Measurements from ENCODE around the gene BCL6.
A peak's percentile ranks its signal among the peaks of the same experiment; 100 is the strongest.
"Not testable (repeated sequence)": the region's sequence is repeated elsewhere in the genome, so short reads cannot be mapped to it uniquely, and the experiment has no call there.

The BCL6 gene

GRCh38 chr3:187709155-187709554, 36.1 kb downstream of the BCL6 start:
- no peak for DNase-seq

DNA sequence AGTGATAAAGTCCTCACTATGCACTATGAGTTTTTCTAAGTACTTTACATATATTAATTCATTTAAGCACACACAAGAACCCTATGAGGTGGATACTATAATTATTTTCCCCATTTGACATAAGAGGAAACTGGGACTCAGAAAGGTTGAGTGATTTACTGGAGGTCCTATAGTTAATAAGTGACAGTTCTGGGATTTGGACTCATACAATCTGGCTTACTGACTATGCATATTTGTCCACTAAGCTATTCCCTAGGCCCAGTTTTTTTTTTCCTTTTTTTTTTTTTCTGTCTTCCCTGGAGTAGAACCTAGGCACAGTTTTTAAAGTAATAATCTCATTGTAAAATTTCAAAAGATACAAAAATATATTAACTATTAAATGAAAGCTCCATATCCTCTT, 36.6 kb downstream of the BCL6 start:
- DNase-seq, result no peak

- DNase-seq, result peak; percentile 68
These were observed 38.3 kb downstream of the BCL6 start for GRCh38 chr3:187706971-187707370.

DNA sequence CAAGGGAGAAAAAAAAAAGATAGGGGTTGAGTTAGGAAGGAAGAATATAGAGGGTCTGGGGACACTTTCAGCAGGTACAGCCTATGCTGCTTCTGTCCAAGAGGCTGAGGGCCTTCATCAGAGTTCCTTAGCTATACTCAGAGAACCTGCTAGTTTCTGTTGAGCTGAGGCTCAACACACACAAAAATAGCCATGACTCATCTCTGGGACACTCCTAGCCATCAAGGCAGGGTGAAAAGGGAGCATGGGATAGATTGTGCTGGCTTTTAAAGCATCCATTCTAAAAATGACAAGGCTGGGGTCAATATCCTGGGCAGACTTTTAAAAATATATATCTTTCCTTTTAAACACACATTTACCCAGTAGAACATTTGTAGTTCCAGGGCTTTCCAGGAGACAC, 40.1 kb downstream of the BCL6 start:
- no peak for DNase-seq

DNA sequence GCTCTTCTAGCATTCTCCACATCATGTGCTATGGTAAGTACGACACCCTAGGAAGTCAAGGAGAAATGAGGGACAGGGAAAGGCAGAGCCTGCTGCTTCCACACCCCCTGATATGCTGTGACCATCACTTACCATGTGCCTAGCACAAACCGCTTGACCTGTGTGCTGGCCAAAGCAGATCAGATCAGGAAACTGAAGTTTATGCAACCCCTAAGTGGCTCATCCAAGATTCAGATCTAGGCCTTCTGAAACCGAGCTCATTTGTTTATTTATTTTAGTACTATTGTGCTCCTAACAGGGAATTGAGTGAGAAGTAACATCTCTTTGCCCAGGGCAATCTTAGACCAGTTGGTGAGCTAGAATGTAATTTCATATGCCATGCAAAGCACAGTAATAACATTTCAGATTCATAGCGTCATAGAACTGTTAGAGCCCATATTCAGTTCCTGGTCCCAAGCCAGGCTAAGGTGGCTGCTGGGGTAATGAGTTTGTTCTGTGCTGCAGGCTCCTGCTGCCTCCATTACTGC, 42.7 kb downstream of the BCL6 start, which contains the start of gene RTP2:
Gene RTP2, minus strand, starts transcription at position 51 of the 527 bp plus-strand sequence. CDS start 429 bp downstream, outside the sequence.
- no peak for DNase-seq

GRCh38 chr3:187700249-187700648, 45.0 kb downstream of the BCL6 start:
- DNase-seq, result no peak

DNA sequence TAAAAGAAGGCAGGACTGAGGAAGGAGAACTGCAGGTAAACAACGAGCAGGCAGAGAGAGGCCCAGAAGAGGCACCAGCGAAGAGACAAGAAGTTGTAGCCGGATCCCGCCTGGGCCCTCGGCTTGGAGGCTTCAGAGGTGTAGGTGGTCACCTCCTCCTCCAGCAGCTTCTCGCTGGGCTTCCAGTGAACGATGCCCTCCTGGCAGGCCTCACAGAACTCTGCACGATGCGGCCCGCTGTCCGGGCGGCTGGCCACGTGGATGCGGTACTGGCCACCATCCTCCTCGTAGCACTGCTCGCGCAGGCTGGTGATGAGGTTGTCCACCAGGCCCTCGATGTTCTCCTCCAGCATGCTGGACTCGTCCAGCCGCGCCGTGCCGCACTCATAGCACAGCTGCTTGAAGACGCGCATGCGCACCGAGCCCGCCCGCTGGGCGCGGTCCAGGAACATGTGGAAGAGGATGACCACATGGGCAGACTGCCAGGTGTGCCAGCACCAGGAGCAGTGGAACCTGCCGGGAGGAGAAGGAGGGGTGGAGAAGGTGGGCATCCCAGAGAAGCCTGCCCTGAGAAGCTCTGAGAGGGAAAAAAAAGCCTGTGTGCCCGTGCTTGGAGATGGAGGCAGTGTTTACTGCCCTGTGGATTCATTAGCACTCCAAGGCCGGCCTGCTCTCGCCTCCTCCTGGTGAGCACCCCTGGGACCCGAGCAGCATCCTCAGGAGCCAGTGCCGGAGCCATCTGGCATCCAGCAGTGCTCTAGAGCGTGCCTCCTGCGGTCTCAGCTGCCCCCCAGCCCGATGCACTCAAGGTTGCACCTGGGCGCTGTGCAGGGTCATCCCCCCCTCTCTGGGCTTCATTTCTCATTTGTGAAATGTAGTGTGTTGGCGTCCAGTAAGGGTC, 46.5 kb downstream of the BCL6 start:
- DNase-seq, result no peak

DNA sequence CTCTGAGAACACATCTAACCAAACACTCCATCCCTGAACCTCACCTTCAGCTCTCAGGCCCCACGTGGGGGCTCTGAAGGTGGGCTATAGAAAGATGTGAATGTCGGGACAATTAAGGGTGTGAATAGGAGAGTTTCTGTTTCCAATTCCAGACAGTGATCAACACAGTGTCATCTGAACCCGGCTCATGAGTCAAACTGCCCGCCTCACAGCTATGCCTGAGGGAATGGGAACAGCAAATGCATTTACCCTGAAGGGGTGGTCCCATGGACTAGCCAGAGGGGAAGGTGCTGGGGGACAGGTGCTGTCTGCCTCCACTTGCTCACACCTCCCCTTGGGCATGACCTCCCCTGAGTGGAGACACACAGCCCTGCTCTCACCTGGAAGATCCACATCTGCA, 49.2 kb downstream of the BCL6 start:
- no peak for DNase-seq

DNA sequence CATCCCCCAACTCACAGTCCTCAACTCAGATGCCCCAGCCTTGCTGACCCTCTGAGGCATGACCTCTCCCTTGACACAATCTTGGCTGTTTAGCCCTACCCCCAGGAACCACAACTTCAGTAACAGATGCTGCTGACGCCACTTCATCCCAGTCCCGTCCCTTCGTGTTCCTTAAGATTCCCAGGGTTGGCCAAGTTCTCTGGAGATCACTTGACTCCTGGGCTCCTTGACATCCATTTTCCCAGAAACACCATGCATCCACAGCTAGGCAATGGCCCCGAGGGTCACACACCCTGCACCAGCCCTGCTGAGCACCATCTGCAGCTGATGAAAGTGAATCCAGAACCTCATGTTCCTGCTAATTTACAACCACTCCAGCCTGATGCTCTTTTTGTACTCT, 49.8 kb downstream of the BCL6 start:
- DNase-seq, result no peak

GRCh38 chr3:187694801-187695200, 50.5 kb downstream of the BCL6 start:
- no peak for DNase-seq

GRCh38 chr3:187693431-187693830, 51.8 kb downstream of the BCL6 start:
- no peak for DNase-seq

DNA sequence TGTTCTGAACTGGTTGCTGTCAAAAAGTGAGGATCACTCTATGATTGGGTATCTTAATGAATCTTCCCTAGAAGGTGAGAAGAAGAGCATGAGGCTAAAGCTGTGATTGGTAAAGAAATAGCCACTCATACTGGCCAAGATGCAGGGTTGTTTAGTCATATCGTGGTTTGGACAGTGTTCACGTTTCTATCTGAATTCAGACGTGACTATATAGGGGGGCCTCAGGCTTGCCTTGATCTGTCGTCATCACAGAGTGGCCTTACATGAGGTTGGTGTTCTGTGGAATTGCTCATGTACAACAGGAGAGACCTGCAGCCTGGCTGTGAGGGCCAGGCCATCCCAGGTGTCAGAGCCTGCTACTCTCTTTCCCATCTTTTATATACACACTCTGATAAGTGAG, 55.3 kb downstream of the BCL6 start:
- no peak for DNase-seq

GRCh38 chr3:187686621-187687273, 58.5 kb downstream of the BCL6 start:
- DNase-seq, result no peak

- DNase-seq, result no peak
These were observed 59.3 kb downstream of the BCL6 start for GRCh38 chr3:187685948-187686347.

DNA sequence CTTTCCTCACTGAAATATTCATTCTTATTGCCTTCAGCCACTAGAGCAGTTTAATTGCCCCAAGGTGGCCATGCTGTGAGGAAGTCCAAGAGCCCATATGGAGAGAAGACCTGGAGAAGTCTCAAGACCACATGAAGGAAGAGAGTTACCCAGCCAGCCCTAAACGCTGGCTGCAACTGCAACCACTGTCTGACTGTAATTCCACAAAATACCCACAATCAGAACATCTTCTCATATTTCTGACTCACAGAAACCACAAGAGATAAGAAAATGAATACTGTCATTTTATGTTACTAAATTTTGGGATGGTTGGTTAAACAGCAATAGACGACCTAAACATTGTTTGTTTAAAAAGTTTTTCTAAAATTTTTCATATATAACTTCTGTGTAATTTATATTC, 60.4 kb downstream of the BCL6 start:
- DNase-seq, result no peak

DNA sequence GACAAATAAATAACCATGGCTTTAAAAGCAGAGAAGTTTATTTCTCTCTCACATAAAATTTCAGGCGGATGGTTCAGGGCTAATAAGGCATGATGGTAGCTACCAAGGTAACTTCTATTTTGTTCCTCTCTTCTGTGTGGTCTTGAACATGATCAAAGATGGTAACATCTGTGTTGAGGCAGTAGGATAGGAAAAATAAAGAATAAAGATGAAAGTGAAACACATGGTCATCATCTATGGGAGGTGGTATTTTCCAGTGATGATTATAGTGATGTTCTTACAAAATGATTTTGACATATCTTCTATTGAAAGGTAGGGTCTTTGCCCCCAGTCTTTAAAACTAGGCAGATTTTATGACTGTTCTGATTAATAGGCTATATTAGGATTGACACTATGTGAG, 60.8 kb downstream of the BCL6 start:
- no peak for DNase-seq

GRCh38 chr3:187681756-187682155, 63.5 kb downstream of the BCL6 start:
- not testable (repeated sequence) for DNase-seq

GRCh38 chr3:187679638-187680396, 65.5 kb downstream of the BCL6 start:
- DNase-seq, result peak; percentile 54

DNA sequence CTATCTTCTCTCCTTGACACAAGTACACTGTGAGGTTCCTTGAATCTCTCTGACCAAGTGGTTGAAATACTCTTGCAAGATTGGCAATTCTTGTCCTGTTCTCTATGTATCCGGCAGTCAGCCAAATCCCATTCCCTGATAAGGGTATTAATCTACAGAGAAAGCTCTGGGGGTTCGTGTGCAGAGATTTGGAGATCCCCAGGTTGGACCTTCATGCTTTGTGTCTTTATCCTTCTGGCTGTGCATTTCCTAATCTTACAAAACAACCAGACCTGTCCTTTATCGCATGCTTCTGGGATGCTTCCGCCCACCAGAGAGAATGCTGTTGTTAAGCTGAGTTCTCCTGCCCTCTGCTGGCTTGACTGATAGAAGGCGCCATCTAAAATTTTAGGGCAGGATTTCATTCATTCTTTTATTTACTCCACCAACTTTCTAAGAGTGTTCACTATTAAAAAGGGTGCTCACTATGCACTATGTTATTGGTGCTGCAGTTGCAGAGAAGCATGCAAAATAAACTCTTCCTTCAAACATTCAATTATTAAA, 66.5 kb downstream of the BCL6 start:
- peak; percentile 56 for DNase-seq

DNA sequence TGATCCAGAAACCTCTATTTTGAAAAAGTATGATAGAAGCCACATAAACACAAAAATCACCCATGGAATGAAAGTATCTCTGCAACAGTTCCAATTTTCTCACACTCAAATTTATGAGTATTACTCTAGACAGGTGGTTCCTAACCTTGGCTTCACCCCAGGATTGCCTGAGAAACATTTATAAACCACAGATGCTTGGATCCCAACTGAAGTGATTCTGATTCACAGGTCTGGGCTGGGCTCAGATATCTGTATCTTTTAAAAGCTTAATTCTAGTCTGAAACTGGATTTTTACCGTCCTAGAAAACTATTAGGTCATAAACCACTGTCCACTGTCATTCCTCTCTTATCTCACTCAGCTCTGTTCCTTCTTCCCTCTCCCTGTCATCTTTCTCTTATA, 67.7 kb downstream of the BCL6 start:
- no peak for DNase-seq

- DNase-seq, result no peak
These were observed 72.3 kb downstream of the BCL6 start for GRCh38 chr3:187673012-187673411.
